ENCODE results near the gene TAS1R1.

Gene TAS1R1

DNA sequence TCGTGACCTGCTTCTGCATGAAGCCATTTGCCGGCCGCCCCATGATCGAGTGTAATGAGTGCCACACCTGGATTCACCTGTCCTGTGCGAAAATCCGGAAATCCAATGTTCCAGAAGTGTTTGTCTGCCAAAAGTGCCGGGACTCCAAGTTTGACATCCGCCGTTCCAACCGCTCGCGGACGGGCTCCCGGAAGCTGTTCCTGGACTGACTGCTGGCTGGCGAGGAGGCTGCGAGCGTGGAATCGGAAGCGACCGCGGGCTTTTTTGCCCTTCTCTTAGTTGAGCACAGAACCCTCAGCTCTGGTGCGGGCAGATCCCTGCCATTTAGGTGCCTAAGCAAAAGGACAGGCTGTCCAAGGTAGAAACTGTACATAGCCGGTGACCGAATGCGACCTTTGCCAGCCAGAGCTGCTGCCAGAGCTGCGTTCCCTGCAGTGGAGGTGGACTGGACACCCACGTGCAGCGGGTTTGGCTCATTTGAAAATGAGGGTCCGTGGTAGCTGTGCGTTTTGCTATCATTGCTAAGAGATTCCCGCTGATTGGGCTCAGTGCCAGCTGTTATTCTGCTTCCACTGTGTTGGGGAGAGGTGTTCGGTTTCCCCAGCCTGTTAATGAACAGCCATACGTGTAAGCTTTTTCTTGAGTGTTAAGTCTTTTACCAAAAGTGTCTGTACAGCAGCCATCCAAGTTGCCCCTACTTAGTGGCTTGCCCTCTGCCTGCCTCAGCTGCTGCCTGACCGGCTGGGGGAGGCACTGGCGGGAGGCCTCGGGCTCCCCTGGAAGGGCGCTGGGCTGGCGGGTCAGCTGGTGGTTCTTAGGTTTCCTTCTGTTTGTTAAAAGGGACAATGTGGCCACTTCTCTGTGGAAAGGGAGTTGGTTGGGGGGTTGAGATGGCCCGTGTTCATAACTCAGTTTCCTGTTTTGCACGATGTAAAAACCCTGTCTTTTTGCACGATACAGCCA is 66.6 kb downstream of the TAS1R1 start:
- TF ChIP-seq POLR2AphosphoS5 (IDR thresholded peaks at IDR 0.05; ENCODE audit: low read depth, low read length): no peak
- no peak for TF ChIP-seq FOXP2 (optimal IDR thresholded peaks at IDR 0.05; ENCODE audit: borderline replicate concordance, extremely low read depth, extremely low read length, insufficient read depth)
- TF ChIP-seq SIN3A (IDR thresholded peaks at IDR 0.05; ENCODE audit: borderline replicate concordance, insufficient read depth, low read length): no peak
- TF ChIP-seq TAF1 (IDR thresholded peaks at IDR 0.05; ENCODE audit: borderline replicate concordance, insufficient read depth, low read length): no peak
- no peak for TF ChIP-seq REST (IDR thresholded peaks at IDR 0.05; ENCODE audit: insufficient read depth in 1 of 2, low read depth in 2 of 2, low read length in 2 of 2)

DNA sequence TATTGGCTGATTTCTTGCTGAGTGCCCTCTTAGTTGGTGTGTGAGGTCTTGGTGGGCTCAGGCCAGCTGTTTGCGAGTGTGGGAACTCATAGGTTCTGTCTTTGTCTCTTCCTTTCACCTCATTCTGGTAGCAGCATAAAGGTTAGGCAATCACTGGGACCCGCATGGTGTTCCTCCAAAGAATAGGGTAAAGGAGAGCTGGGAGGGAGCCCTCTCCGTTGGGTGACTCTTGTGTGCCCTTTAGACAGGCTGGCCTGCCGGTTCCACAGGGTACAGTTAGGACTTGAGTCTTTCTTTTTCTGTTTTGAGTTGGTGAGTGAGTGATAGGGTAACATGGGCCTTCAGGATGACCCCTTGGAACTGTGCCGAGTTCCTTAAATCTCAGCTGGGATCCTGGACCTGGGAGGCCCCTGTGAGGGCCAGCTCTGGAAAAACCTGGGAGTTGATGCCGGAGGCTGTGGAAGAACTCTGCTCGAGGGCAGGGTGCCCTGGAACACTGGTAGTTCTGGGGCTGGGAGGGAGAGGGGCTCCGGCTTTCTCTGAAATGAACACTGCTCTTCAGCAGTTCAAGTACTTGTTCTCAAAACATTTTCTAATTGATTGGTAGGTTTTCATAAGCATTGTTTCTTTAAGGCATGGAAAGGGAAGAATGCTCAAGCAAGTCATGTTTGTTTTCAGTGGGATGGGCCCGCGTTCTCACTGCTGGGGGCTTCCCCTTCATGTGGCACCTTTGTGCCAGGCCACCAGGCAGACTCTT is 67.5 kb downstream of the TAS1R1 start:
- no peak for TF ChIP-seq POLR2AphosphoS5 (IDR thresholded peaks at IDR 0.05; ENCODE audit: low read depth, low read length)
- no peak for TF ChIP-seq SIN3A (IDR thresholded peaks at IDR 0.05; ENCODE audit: borderline replicate concordance, insufficient read depth, low read length)
- TF ChIP-seq REST (IDR thresholded peaks at IDR 0.05; ENCODE audit: insufficient read depth in 1 of 2, low read depth in 2 of 2, low read length in 2 of 2): no peak
- no peak for TF ChIP-seq TAF1 (IDR thresholded peaks at IDR 0.05; ENCODE audit: borderline replicate concordance, insufficient read depth, low read length)
- no peak for TF ChIP-seq FOXP2 (optimal IDR thresholded peaks at IDR 0.05; ENCODE audit: borderline replicate concordance, extremely low read depth, extremely low read length, insufficient read depth)

DNA sequence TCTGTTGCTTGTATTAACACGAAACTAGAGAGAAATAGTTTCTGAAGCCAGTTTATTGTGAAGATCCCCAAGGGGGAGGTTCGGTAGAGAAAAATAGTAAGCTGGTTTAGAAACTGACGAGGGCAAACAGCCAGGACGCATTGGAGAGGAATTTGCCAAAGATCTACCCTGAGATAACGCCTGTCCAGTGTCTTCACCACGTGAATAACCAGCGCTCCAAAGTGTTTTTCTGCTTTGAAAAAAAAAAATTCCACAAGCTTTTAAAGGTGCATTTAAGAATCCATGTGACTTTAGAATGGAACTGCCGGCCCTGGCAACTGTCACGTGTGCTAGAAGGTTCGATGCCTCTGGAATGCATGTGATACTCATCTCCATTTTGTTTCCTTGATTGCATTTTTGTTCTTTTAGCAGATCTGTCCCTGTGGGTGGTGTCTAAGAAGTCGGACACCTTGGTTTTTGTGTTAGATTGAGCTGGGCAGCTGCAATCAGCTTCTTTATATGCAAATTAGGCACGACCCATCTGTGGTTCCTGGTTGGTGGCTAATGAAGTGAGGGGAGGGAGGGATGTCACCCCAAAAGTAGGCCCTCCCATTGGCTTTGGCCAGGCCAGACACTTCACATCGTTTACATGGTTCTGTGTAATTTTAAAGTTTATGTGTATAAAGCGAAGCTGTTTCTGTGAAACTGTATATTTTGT is 68.3 kb downstream of the TAS1R1 start:
- TF ChIP-seq TAF1 (IDR thresholded peaks at IDR 0.05; ENCODE audit: borderline replicate concordance, insufficient read depth, low read length) (no peak), FOXP2 (optimal IDR thresholded peaks at IDR 0.05; ENCODE audit: borderline replicate concordance, extremely low read depth, extremely low read length, insufficient read depth) (no peak), REST (IDR thresholded peaks at IDR 0.05; ENCODE audit: insufficient read depth in 1 of 2, low read depth in 2 of 2, low read length in 2 of 2) (no peak), SIN3A (IDR thresholded peaks at IDR 0.05; ENCODE audit: borderline replicate concordance, insufficient read depth, low read length) (no peak), POLR2AphosphoS5 (IDR thresholded peaks at IDR 0.05; ENCODE audit: low read depth, low read length) (no peak)

DNA sequence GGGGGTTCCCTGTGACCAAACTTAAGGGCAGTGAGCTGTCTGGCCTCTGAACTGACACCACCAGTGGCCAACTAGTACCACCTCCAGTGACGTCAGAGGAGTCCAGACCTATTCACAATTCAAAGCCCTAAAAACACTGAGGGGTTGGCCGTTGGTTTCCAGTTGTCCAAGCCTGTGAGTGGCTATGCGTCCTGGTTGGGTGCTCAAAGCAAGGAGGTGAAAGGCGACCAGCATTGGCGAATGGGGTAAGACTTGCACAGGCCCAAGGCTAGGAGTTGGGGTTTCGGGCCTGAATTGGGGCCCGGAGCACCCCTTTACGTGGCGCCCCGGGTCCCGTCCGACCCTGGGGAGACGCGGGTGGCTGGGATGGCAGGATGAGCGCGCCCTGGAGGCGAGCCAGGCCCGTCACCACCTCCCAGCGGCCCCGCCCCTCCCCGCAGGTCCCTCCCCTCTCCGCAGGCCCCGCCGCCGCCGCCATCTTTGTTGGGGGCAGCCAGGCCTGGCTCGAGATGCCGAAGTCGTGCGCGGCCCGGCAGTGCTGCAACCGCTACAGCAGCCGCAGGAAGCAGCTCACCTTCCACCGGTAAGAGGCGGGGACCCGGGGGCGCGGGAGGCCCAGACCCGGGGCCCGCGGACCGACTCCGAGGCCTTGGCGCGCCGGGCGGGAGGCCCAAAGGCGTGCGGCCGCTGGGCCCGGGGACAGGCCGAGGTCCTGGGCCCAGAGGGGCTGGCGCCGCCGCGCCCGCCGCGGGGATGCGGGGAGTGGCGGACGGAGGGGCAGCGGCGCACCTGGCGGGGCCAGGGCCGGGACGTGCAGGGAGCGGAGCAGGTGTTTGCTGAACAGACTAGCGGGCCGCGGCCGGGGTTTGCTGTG is 69.8 kb downstream of the TAS1R1 start, which contains the start of gene THAP3:
Gene THAP3 (plus strand): TSS at position 159 of the 874 bp plus-strand sequence. CDS start 351 bp downstream, at position 510.
- TF ChIP-seq FOXP2 (optimal IDR thresholded peaks at IDR 0.05; ENCODE audit: borderline replicate concordance, extremely low read depth, extremely low read length, insufficient read depth) (peak; percentile 42), REST (IDR thresholded peaks at IDR 0.05; ENCODE audit: insufficient read depth in 1 of 2, low read depth in 2 of 2, low read length in 2 of 2) (no peak; a peak in 1 of 4 replicates), SIN3A (IDR thresholded peaks at IDR 0.05; ENCODE audit: borderline replicate concordance, insufficient read depth, low read length) (peak; percentile 16; the same call in 1 of the 2 replicates), POLR2AphosphoS5 (IDR thresholded peaks at IDR 0.05; ENCODE audit: low read depth, low read length) (peak; percentile 61), TAF1 (IDR thresholded peaks at IDR 0.05; ENCODE audit: borderline replicate concordance, insufficient read depth, low read length) (0 out of 2 replicates have a peak, but pooled peaks have one; percentile 21)

Measured in PFSK-1 (cell line).